HG02970 (cell line): ENCODE measurements around the gene CDKN2A.
A peak's percentile ranks its signal among the peaks of the same experiment; 100 is the strongest.

Source experiments
- ATAC-seq: cut with Tn5 transposase; IDR thresholded peaks from one replicate; pipeline ENCODE4 v1.9.1; 2021; ENCODE audit warnings: mild to moderate bottlenecking, moderate library complexity, moderate number of reproducible peaks; ENCODE audit not compliant: unreplicated experiment, low FRiP score

The CDKN2A gene

GRCh38 chr9:22008384-22008716, 14.2 kb upstream of the CDKN2A start:
- no peak for ATAC-seq

GRCh38 chr9:22005702-22006606, 11.8 kb upstream of the CDKN2A start:
- ATAC-seq: no peak

DNA sequence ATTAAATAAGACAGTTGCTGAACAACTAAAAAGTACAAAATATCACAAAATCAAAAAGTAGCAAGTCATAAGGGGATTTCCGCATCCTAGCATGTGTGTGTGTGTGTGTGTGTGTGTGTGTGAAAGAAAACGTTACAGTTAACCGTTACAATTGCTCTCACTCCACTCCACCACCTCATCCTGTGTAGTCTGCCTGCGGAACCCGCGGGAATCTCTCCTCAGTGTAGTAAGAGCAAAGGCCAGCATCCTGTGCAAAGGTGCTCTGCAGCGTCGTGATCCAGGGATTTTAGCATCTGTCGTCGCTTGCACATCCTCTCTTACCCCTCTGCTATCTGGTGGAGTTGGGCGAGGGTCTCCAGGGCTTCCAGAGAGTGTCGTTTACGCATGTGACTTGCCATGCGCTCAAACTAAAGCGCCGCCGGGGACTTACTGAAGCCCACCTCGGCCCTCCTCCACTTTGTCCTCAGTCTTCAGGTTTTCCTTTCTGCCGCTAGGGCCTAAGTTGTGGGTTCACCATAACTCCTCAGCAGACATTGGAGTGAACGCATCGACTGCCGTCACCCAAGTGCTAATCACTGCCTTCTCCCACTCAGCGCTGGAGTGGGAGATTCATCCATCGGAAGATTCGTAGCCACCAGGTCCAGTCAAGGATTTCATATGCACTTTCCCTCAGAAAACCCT, 11.0 kb upstream of the CDKN2A start:
- no peak for ATAC-seq

GRCh38 chr9:22002038-22002437, 7.8 kb upstream of the CDKN2A start:
- ATAC-seq: no peak

DNA sequence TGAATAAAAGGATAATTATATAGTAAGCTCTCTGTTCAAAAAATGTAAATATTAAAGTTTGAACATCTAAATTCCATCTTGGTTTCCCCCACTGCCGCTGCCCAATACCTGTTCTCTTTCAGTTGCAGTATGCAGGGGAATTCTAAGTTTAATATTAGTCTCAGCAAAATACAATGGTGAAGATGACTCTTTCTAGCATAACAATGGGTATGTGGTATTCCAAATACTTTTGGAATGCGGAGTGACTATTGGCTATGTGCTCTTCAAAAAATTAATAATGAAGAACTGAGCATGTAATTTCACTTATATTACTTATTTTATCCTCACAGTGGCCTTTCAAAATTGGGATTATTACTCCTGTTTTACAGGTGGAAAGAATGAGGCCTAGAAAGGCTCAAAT, 3.8 kb upstream of the CDKN2A start:
- no peak for ATAC-seq

DNA sequence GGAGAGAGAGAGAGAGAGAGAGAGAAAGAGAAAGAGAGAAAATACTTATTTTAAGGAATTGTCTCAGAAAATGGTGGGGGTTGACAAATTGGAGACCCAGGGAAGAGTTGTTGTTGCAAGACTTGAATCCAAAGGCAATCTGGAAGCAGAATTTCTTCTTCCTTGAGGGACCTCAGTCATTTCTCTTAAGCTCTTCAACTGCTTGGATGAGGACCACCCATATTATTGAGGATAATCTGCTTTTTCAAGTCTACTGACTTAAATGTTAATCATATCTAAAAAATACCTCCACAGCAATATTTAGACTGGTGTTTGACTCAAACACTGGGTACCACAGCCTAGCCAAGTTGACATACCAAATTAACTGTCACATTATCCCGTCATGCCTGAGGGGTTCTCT, 3.3 kb upstream of the CDKN2A start:
- ATAC-seq: no peak

DNA sequence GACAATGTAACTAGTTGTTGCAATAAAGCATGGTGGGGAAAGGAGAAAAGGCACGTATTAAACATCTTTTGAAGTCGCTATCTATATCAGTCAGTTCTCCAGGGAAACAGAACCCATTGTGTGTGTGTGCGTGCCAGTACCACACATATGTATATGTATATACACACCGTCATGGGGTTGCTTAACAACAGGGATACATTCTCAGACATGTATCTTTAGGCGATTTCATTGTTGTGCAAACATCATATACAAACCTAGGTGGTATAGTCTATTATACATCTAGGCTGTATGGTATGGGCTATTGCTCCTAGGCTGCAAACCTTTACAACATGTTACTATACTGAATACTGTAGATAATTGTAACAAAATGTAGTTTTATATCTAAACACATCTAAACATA, 2.7 kb upstream of the CDKN2A start:
- no peak for ATAC-seq

- ATAC-seq: no peak
These were observed 2.2 kb upstream of the CDKN2A start for GRCh38 chr9:21996438-21996837.

GRCh38 chr9:21995666-21996398, 1.6 kb upstream of the CDKN2A start:
- no peak for ATAC-seq

- peak; percentile 89 for ATAC-seq
These were observed 944 bp upstream of the CDKN2A start for GRCh38 chr9:21995006-21995665.

GRCh38 chr9:21994556-21995005, 389 bp upstream of the CDKN2A start, which contains the start of gene CDKN2B-AS1:
CDKN2B-AS1 (plus strand) TSS chr9:21994791.
- ATAC-seq: peak; percentile 39

GRCh38 chr9:21993007-21993406, 1.2 kb downstream of the CDKN2A start:
- ATAC-seq: no peak

- no peak for ATAC-seq
These were observed 2.9 kb downstream of the CDKN2A start for GRCh38 chr9:21991072-21991959.

DNA sequence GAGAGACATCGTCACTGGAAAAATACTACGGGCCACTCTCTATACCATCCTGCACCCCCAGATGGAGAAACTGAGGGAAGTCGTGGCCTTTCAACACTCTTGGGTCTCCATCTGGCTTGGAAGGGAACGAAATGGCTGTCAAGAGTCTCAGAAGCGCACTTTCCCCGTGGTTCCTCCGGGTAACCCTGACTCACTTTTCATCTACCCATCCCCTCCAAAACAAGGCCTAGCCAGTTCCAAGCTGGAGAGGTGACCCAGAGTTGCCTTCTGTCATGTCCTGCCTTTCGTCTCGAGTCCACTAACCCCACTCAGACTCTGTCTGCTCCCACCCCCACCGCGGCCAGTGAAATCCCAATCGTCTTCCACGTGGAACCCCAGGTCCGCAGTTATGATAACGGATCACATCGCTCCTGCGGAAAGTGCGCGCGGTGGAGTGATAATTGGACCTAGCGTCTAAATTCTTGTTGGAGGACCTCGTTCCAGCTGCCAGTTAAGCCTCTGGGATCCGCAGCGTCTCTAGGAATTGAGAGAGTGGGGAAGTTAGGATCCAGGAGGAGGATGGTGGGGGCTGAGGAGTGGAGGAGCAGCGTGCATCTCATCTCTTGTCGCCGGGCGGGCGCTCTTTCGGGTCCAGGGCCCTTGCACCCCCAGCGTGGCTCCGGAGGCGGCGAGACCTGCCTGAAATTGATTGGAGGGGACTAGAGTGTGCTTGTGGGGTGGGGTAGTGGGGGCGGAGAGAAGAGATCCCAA, 4.6 kb downstream of the CDKN2A start:
- ATAC-seq: no peak

GRCh38 chr9:21988056-21988990, 5.9 kb downstream of the CDKN2A start:
- no peak for ATAC-seq

DNA sequence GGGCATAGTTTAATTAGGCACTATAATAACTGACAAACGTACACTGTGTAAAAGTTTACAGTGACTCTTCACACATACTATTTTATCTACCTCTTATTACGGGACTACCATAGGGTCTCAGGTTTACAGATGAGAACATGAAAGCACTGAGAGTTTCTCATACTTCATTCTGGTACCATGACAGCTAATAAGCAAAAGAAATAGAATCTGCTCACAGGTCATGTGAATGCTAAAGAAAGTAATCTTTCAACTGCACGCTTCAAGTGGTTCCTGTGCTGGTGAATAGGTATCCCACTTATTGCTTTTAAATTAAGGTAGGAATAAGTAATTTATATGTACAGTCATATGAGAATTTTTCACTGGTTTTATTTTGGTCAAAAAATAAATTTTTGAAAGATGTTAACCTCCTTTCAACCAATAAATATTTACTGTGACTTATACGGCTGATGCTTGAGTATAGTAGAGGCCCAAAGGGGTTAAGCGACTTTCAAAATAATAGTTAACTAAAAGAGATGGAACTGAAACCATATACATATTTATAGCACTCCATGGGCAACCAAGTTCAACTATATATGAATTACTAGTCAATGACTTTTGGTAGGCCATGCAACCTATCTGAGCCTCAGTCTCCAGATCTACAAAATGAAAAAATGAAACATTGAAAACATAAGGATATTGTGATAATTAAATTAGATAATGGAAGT, 8.1 kb downstream of the CDKN2A start:
- no peak for ATAC-seq

DNA sequence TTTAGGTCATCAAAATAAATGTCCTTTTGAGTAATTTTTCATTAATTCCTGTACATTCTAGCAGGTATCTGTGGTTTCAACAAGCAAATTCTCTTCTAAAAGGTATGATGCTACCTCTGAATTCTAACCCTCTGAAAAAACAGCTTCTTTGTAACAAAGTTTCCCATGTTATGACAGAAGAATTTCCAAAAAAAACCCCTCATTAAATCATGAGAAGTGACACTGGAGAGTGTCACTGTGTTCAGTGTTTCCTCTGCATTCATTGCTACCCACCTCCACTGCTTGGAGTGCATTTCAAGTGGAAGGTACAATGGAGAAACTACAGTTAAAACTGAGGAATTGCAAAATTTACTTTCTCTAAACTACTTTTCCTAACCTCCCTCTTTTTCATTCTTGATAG, 10.1 kb downstream of the CDKN2A start:
- ATAC-seq: no peak
